ENCODE data around the gene NDUFAF8.

Gene NDUFAF8

GRCh38 chr17:81240761-81241160 lies 1.6 kb downstream of the NDUFAF8 start:
- no peak for DNase-seq

- no peak for DNase-seq
These were observed 2.1 kb downstream of the NDUFAF8 start for GRCh38 chr17:81241203-81241602.

- peak; percentile 37 for DNase-seq
These were observed 2.7 kb downstream of the NDUFAF8 start for GRCh38 chr17:81241648-81242420.

- DNase-seq, result no peak
These were observed 3.6 kb downstream of the NDUFAF8 start for GRCh38 chr17:81242421-81243332.

GRCh38 chr17:81243333-81243664 lies 4.2 kb downstream of the NDUFAF8 start:
- no peak for DNase-seq

- DNase-seq, result no peak
These were observed 5.4 kb downstream of the NDUFAF8 start for GRCh38 chr17:81244358-81245023.

GRCh38 chr17:81245024-81245664 lies 6.0 kb downstream of the NDUFAF8 start:
- no peak for DNase-seq

- no peak for DNase-seq
These were observed 6.7 kb downstream of the NDUFAF8 start for GRCh38 chr17:81245665-81246342.

- DNase-seq, result no peak
These were observed 7.2 kb downstream of the NDUFAF8 start for GRCh38 chr17:81246343-81246670.

GRCh38 chr17:81246679-81247338 lies 7.7 kb downstream of the NDUFAF8 start:
- no peak for DNase-seq

GRCh38 chr17:81247339-81247990 lies 8.3 kb downstream of the NDUFAF8 start:
- no peak for DNase-seq

GRCh38 chr17:81248649-81249048 lies 9.5 kb downstream of the NDUFAF8 start:
- DNase-seq, result no peak

GRCh38 chr17:81249223-81250040 lies 10.3 kb downstream of the NDUFAF8 start:
- DNase-seq, result no peak

GRCh38 chr17:81250286-81251093 lies 11.4 kb downstream of the NDUFAF8 start:
- peak; percentile 15 for DNase-seq

GRCh38 chr17:81251094-81251708 lies 12.1 kb downstream of the NDUFAF8 start:
- DNase-seq, result no peak

- peak; percentile 82 for DNase-seq
These were observed 12.7 kb downstream of the NDUFAF8 start for GRCh38 chr17:81251709-81252301.

- no peak for DNase-seq
These were observed 13.3 kb downstream of the NDUFAF8 start for GRCh38 chr17:81252326-81252986.

- DNase-seq, result no peak
These were observed 13.8 kb downstream of the NDUFAF8 start for GRCh38 chr17:81252987-81253329.

Measured in DMS153 (cell line).